OCI-LY3 (cell line): ENCODE measurements around the gene VPS50.

Source experiments
- CTCF ChIP-seq: fragments of 200-600, 300-600 bp; sonication (generic); IDR thresholded peaks from 2 replicates; pipeline ENCODE4 v1.5.1; 2014; ENCODE audit warnings: antibody characterized with exemption, low read length, low read depth
- EZH2phosphoT487 ChIP-seq: fragments of 200-600 bp; shearing (Covaris generic); IDR thresholded peaks from 2 replicates; pipeline ENCODE4 v1.6.1; 2018; ENCODE audit warnings: antibody characterized with exemption, mixed run types, low read depth

DNA sequence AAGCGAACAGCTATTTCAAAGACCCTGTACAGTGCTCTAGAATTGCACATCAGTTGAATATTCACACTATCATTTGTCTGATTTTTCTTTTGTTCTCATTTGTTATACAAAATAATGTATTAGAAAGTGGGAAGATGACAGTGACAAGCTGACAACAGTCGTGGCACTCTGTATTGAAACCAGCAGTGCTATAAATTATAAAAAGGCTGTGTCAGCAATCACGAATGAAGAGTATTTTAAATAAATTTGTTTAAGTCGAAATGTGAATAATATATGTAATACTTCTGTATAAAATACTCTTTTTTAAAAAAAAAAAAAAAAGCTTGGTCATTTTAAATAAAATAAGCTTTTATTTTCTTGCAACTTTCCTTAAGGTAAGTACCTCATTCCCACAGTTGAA is 122.6 kb downstream of the VPS50 start:
- TF ChIP-seq CTCF (no peak), EZH2phosphoT487 (no peak)
